ENCODE measurements around the gene GNA15. TPM values are rescaled to one million over a fixed set of nuclear protein-coding genes. Genes with fewer than 3 reads are reported as not detected.

Gene GNA15
- total RNA-seq, 1 donor from 2014 or later: 0.80 TPM

DNA sequence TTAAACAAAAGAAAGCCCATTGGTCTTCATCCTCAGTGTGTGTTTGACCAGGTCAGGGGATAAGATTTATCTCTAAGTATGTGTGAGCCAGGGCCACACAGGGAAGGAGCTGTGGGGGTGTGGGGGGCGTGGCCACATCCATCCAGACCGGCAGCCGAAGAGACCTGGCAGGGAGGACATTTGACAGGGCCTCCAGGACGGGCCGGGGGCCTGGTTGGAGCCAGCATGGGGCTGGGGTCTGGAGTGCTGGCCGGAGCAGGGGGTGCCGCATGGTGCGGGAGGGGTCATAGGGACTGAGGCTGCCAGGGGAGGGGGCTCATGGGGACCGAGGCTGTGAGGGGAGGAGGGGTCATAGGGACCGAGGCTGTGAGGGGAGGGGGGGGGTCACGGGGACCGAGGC is 20.4 kb upstream of the GNA15 start:
- H3K36me3 Mint-ChIP-seq (ENCODE audit: low read depth): no peaks in the 10 kb centered on the region
- POLR2A ChIA-PET: no interaction called here
- no peaks in the 10 kb centered on the region for H3K9me3 Mint-ChIP-seq
- no peak for ATAC-seq (ENCODE audit: low read depth)
- H3K4me3 Mint-ChIP-seq: no peak overlapping the region
- H3K27ac Mint-ChIP-seq: no peak overlapping the region
- intact Hi-C loops (cut with micrococcal nuclease): no loop called here
- no peaks in the 10 kb centered on the region for H3K4me1 Mint-ChIP-seq
- TF ChIP-seq, protein P1, sequence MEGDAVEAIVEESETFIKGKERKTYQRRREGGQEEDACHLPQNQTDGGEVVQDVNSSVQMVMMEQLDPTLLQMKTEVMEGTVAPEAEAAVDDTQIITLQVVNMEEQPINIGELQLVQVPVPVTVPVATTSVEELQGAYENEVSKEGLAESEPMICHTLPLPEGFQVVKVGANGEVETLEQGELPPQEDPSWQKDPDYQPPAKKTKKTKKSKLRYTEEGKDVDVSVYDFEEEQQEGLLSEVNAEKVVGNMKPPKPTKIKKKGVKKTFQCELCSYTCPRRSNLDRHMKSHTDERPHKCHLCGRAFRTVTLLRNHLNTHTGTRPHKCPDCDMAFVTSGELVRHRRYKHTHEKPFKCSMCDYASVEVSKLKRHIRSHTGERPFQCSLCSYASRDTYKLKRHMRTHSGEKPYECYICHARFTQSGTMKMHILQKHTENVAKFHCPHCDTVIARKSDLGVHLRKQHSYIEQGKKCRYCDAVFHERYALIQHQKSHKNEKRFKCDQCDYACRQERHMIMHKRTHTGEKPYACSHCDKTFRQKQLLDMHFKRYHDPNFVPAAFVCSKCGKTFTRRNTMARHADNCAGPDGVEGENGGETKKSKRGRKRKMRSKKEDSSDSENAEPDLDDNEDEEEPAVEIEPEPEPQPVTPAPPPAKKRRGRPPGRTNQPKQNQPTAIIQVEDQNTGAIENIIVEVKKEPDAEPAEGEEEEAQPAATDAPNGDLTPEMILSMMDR (IDR thresholded peaks at IDR 0.05): no peak
- CTCF ChIA-PET: interaction anchor here (0.6 kb wide), 1 partner anchor 151 kb away, joined by 5 read pairs; no protein-coding TSS in a partner anchor
- DNase-seq: no peak
- H3K27me3 Mint-ChIP-seq: no peaks in the 10 kb centered on the region

DNA sequence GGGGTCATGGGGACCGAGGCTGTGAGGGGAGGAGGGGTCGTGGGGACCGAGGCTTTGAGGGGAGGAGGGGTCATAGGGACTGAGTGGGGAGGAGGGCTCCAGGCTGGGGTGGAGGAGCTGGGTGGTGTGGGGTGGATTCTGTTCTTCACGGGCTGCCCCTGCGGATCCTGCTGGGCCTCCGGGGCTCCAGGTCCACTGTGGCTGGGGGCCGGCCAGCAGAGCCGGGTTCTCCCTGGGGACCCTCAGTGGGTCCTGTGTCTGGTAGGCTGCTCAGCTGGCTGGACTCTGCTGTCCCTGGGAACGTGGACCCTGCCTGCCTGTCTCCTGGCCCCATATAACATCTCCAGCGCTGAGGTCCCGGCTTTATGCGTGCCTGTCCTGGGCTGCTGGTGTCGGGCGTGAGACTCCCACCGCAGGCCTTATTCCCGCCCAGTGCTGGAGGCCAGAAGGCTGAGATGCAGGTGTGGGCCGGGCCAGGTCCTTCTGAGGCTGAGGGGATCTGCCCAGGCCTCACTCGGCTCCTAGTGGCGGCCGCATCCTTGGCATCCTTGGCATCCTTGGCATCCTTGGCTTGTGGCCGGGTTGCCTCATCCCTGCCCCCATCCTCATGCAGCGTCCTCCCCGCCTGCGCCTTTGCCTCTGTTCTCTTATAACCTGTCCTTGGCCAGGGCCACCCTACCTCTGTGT is 19.8 kb upstream of the GNA15 start:
- H3K4me1 Mint-ChIP-seq: no peaks in the 10 kb centered on the region
- DNase-seq (no peak), ATAC-seq (ENCODE audit: low read depth) (no peak)
- H3K36me3 Mint-ChIP-seq (ENCODE audit: low read depth): no peaks in the 10 kb centered on the region
- TF ChIP-seq, protein P1 (IDR thresholded peaks at IDR 0.05): no peak
- ChIA-PET POLR2A (no interaction called here), CTCF (interaction anchor here (1.0 kb wide), 1 partner anchor 9 kb away, joined by 3 read pairs; no protein-coding TSS in a partner anchor)
- H3K27ac Mint-ChIP-seq: no peak overlapping the region
- intact Hi-C loops (cut with micrococcal nuclease): no loop called here
- no peak overlapping the region for H3K4me3 Mint-ChIP-seq
- no peaks in the 10 kb centered on the region for H3K9me3 Mint-ChIP-seq
- H3K27me3 Mint-ChIP-seq: no peaks in the 10 kb centered on the region

DNA sequence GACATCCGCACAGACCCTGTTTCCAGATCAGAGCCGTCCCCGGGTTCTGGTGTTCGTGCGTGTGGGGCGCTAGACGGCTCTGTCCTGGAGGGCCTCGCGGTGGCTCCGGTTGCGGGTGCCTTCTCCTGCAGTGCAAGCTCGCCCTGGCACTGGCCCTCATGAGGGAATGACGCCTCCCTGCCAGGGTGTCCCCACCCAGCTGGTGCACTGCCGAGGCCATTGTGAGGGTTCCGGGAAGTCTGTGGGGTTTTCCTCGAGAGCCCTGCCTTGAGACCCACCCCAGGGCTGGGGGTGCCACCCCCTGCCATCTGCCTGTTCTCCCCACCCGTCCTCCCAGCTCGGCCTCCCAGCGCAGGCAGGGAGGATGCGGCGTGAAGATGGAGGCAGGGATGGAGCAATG is 19.2 kb upstream of the GNA15 start:
- ATAC-seq (ENCODE audit: low read depth) (no peak), DNase-seq (no peak)
- Mint-ChIP-seq H3K4me1 (no peaks in the 10 kb centered on the region), H3K4me3 (no peak overlapping the region), H3K9me3 (no peaks in the 10 kb centered on the region), H3K36me3 (ENCODE audit: low read depth) (no peaks in the 10 kb centered on the region), H3K27ac (no peak overlapping the region), H3K27me3 (no peaks in the 10 kb centered on the region)
- CTCF ChIA-PET: interaction anchor here (1.0 kb wide), 1 partner anchor 9 kb away, joined by 3 read pairs; no protein-coding TSS in a partner anchor
- POLR2A ChIA-PET: no interaction called here
- intact Hi-C loops (cut with micrococcal nuclease): no loop called here
- TF ChIP-seq, protein P1 (IDR thresholded peaks at IDR 0.05): no peak

DNA sequence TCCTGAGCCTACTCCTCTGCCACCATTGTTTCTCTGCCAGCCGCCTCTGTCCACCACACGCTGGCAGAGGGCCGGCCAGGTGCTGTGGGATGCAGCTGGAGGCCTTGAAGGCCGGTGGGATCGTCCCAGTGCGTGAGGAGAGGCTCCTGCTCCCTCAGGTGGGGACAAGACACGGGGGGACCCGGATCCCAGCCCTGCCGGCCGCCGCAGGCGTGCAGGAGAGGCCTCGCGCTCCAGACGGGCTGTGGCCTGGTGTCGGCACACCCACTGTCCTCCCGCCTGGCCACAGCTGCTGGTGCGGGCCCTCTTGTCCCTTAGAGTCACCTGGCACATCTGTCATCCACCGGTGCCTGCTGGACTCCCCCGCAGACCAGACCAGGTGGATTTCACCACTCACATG is 18.1 kb upstream of the GNA15 start:
- TF ChIP-seq, protein P1 (IDR thresholded peaks at IDR 0.05): no peak
- ChIA-PET POLR2A (interaction anchor here (0.8 kb wide), 1 partner anchor 113 kb away, joined by 3 read pairs; no protein-coding TSS in a partner anchor), CTCF (no interaction called here)
- no peaks in the 10 kb centered on the region for H3K27me3 Mint-ChIP-seq
- no peak overlapping the region for H3K27ac Mint-ChIP-seq
- DNase-seq (no peak), ATAC-seq (ENCODE audit: low read depth) (no peak)
- H3K36me3 Mint-ChIP-seq (ENCODE audit: low read depth): no peaks in the 10 kb centered on the region
- intact Hi-C loops (cut with micrococcal nuclease): no loop called here
- H3K4me3 Mint-ChIP-seq: no peak overlapping the region
- no peaks in the 10 kb centered on the region for H3K4me1 Mint-ChIP-seq
- no peaks in the 10 kb centered on the region for H3K9me3 Mint-ChIP-seq

DNA sequence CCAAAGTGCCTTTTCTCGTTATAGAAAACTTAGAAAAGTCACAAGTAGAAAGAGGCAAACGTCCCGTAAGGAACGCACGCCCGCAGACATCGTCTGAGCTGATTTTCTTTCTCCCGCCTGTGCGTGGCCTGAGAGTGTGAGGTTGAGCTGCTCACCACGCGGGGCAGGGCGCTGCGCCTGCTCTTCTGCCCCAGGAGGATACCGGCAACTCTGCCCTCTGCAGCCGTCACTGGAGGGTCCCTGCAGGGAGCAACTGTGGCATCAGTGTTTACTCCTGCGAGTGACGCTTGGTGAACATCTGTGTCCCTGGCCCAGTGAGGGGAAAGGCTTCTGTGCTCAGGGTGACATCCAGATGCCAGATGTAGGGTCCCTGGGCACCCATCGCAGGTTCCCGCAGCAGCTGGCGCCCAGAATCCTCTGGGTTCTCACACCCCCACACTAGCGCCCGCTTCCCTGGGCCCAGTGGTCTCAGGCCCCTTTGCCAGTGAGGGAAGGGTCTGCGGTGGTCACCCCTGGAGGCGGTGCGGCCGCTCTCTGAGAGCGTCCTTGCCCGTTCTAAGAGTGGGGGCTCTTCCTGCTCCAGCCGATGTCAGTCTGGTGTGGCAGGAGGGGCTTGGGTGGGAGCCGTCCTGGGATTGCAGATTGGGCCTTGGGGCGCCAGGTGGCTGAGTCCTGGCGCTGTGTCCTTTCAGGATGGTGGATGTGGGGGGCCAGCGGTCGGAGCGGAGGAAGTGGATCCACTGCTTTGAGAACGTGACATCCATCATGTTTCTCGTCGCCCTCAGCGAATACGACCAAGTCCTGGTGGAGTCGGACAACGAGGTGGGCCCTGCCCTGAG is 17.4 kb upstream of the GNA15 start:
- ChIA-PET POLR2A (interaction anchor here (0.8 kb wide), 1 partner anchor 114 kb away, joined by 3 read pairs; no protein-coding TSS in a partner anchor), CTCF (no interaction called here)
- H3K27me3 Mint-ChIP-seq: no peaks in the 10 kb centered on the region
- no peaks in the 10 kb centered on the region for H3K36me3 Mint-ChIP-seq (ENCODE audit: low read depth)
- no peak overlapping the region for H3K27ac Mint-ChIP-seq
- DNase-seq (no peak), ATAC-seq (ENCODE audit: low read depth) (no peak)
- intact Hi-C loops (cut with micrococcal nuclease): no loop called here
- H3K9me3 Mint-ChIP-seq: no peaks in the 10 kb centered on the region
- H3K4me3 Mint-ChIP-seq: no peak overlapping the region
- TF ChIP-seq, protein P1 (IDR thresholded peaks at IDR 0.05): no peak
- H3K4me1 Mint-ChIP-seq: no peaks in the 10 kb centered on the region
